GM21515 (cell line): ENCODE results near the gene RRP8.

Experiments used
- ATAC-seq: cut with Tn5 transposase; IDR thresholded peaks from one replicate; pipeline ENCODE4 v1.9.1; 2021; ENCODE audit not compliant: unreplicated experiment

RRP8 gene

GRCh38 chr11:6548641-6549040 is 54.8 kb downstream of the RRP8 start:
- ATAC-seq: no peak

- no peak for ATAC-seq
Observed at GRCh38 chr11:6548121-6548520, 55.3 kb downstream of the RRP8 start.

- ATAC-seq: no peak
Observed at GRCh38 chr11:6547177-6547576, 56.2 kb downstream of the RRP8 start.

GRCh38 chr11:6546735-6547134 is 56.7 kb downstream of the RRP8 start:
- ATAC-seq: no peak

GRCh38 chr11:6545917-6546605 is 57.4 kb downstream of the RRP8 start:
- no peak for ATAC-seq
